GM15510 (cell line): ENCODE results near the gene NEMP2.

Experiments
- POLR2A ChIP-seq: IDR thresholded peaks from 3 replicates; pipeline ENCODE4 v1.6.1; 2011; ENCODE audit warnings: borderline replicate concordance; ENCODE audit not compliant: insufficient read length; ENCODE audit errors: extremely low read depth

The NEMP2 gene

DNA sequence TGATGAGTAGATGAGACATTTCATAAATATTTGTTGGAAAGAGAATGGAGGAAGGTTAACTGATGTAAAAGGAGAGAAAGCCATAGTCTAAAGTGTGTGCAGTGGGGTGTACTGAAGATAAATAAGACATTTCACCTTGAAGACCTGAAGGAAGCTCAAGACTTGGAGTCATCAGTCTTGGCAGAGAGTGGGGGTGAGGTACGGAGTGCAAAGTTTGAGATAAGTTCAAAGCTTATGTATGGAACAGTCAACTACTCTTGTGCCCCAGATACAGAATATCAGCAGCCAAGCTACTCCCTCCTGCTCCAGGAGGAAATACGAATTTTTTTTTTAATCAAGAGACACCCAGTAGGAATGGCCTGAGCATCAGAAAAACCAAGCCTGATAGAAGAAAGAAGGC, 30.3 kb upstream of the NEMP2 start:
- TF ChIP-seq POLR2A: no peak

DNA sequence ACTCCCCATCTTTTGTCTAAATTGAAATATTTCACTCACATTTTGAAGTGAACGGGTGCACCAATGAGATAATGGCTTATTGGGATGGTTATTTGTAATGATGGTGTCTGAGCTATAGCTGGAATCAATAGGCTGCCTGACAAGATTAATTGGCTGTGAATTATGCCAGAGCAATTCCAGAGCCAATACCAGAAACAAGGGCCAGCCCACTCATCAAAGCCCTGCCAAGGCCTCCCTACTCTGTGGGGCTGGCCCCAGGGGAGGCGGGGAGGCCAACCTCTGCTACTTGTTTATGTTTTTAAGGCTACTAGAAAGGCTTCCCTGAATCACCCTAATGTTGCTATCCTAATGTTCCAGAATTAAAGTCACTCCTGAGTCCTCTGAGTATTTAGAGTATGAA, 29.1 kb upstream of the NEMP2 start:
- TF ChIP-seq POLR2A: no peak

DNA sequence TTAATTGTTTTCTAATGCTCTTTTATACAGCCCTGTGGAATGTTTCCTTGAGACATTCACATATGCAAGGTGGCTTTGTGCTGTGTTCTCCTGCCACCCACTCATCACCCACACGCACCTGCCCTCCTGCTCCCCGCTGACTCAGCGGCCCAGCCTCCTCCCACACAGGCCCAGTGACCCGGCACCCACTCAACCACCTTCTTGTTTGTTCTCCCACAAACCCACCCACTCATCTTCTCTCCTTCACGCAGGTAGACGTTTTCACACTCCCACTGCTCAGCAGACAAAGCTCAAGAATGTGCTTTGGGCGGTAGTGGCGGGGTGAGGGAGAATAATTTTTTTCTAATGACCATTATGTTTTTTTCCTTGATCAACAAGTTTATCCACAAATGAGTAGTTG, 28.6 kb upstream of the NEMP2 start:
- no peak for TF ChIP-seq POLR2A

DNA sequence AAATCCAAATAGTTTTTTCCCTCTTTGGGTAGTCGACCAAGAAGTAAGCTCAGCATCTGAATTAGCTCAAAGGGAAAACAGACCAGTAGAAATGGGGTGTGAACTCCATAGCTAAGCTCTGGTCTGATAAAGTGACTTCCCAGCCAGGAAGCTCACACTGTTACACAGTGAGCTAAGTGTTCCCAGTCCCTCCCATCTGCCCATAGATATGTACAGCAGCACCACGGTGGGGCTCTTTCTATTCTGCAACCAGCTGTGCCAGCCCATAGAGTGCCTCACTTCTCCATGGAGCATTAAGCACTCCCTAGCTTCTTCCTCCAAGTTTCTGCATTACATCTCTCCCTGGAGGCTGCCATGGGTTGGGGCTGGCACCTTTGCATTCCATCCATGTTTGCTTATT, 27.6 kb upstream of the NEMP2 start:
- no peak for TF ChIP-seq POLR2A

DNA sequence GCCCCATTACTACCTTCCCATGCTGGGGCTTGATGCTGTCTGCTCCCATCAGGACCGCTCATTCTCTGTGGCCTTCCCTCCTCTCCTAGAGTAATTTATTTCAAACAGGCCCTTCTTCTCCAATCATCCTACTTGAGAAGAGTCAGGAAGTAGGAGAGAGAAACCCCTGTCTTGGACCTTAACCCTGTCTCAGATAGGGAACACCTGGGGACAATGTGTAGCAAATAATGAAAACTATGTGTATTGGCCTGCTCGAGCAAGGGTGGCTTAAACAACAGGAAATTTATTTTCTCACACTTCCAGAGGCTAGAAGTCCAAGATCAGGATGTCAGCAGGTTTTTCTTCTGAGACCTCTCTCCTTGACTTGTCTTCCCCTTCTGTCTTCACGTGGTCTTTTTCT, 26.6 kb upstream of the NEMP2 start:
- TF ChIP-seq POLR2A: no peak

DNA sequence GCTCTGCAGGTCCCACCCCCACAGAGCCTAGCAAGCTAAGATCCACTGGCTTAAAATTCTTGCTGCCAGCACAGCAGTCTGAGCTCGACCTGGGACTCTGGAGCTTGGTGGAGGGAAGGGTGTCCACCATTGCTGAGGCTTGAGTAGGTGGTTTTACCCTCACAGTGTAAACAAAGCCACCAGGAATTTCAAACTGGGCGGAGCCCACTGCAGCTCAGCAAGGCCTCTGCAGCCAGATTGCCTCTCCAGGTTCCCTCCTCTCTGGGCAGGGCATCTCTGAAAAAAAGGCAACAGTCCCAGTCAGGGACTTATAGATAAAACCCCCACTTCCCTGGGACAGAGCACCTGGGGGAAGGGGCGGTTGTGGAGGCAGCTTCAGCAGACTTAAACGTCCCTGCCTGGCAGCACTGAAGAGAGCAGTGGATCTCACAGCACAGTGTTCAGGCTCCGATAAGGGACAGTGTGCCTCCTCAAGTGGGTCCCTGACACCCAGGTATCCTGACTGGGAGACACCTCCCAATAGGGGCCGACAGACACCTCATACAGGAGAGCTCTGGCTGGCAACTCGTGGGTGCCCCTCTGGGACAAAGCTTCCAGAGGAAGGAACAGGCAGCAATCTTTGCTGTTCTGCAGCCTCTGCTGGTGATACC, 20.0 kb upstream of the NEMP2 start:
- no peak for TF ChIP-seq POLR2A

DNA sequence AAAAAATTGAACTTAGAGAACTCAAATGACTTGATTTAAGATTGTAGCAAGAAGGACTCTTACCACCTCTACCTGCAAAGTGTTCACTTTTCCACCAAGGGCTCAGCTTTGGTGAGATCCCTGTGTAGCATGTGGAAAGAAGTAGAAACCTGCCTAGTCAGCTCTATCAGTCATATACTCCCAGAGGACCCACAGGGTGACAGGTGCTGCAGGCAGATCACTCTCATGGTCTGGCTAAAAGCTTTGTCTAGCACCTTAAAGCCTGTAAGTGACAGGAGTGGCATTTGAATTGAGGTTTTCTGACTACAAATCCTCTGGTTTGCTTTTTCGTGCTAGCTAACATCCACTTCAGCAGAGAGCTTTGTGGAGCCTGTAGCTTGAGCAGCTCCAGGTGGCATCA, 18.7 kb upstream of the NEMP2 start:
- no peak for TF ChIP-seq POLR2A

DNA sequence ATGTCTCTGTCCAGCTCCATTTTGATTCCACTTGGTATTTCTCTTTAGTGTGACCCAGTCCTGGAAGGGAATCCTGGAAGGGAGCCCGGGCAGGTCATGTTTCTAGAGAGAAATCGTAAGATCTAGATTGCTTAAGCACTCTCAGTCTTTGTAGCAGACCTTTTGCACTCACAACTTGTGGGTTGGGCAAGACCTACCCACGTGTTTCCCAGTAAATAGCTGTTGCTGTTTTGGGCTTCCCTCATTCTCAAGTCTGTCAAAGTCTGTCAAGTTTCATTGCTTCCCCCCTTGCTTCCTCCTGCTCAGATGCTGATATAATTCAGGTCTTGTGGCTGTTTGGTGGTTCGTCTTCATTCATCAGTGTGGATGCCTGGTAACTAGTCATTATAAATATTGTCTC, 17.4 kb upstream of the NEMP2 start:
- no peak for TF ChIP-seq POLR2A

DNA sequence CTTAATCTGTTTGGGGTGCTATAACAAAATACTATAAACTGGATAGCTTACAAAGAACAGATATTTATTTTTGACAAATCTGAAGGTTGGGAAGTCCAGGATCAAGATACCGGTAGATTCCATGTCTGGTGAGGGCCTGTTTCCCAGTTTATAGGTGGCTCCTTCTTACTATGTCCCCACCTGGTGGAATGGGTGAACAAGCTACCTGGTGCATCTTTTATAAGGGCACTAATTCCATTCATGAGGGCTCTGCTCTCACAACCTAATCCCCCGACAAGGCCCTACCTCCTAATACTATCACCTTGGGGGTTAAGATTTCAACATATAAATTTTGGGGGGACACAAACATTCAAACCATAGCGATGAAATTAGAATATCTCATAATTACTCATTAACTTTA, 15.6 kb upstream of the NEMP2 start:
- no peak for TF ChIP-seq POLR2A

DNA sequence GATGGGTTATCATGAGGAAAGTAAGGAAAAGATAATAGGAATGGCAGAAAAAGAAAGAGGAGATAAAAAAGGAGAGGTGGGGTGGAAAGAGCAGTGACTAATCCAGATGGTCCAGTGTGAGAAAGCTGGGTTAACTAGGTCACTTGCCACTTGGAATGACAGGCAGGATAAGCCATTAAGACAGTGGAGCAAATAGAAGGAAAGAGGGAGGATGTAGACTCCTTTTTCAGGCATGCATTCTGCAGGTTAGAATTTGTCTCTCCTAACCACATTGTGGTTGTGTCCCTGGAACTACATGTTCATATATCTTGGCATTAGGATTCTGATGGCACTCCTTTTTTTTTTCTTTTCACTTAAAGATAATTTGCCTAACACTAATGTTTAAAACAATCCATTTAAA, 13.4 kb upstream of the NEMP2 start:
- TF ChIP-seq POLR2A: no peak

DNA sequence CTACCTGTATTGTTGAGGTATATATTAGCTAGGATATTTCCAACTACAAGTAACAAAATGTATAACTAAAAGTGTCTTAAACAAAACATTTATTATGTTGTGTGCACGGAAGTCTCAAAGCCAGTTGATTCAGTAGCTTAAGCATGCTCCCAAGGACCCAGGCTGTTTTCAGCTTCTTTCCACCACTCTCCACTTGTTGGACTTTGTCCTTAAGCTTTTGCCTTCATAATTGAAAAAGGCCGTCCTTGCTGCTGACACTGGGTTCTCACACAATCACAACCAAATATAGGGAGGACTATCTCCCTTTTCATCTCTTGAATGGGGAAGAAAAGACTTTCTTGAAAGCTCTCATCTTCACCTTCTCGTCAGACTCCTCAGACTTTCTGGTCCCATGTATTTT, 12.2 kb upstream of the NEMP2 start:
- TF ChIP-seq POLR2A: no peak

DNA sequence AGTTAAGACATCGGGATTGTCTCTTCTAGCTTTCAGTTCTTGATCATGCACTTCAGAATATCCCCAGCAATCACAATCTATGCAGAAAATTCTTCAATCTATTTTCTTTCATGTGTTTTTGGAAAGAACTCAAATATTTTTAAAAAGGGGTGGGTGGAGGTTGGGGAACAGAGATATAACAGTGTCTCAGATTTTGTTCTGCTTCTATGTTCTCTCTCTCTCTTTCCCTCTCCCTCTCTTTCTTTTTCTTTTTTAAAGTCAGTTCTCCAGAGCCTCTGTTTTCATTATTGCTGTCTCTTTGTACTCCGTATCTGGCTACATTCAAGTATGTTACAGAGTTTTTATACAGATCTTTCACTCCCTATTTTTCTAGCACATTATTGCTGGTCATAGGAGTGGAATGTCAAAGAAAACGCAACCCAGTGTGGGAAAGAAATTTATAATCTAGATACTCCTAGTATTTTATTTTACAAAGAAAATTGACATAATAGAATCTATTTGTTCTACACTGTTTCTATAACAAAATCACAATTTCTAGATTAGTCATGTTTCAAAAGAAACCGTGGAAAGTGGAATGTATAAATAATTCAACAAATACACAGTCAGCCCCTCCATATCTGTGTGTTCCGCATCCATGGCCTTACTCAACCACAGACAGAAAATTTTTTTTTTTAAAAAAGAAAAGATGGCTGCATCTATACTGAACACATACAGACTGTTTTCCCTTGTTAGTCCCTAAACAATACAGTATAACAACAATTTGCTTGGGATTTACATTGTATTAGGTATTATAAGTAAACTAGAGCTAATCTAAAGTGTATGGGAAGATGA, 11.2 kb upstream of the NEMP2 start:
- no peak for TF ChIP-seq POLR2A

DNA sequence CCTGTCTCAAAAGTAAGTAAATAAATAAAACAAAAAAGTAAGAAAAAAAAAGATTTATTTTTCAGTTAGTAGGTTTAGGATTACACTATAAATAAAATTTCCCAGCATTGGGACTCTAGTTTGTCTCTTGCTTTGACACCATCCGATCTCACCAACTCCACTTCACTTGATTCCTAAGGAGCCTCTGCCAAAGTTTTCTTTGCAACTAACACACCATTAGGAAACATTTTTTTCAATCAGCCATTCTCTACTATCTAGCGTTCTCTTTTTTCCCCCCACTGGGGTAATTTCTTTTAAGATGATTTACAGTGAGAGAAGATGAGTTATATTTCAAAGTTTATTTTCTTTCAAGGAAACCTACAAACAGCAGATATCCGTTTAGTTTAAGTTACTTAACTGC, 10.6 kb upstream of the NEMP2 start:
- no peak for TF ChIP-seq POLR2A

DNA sequence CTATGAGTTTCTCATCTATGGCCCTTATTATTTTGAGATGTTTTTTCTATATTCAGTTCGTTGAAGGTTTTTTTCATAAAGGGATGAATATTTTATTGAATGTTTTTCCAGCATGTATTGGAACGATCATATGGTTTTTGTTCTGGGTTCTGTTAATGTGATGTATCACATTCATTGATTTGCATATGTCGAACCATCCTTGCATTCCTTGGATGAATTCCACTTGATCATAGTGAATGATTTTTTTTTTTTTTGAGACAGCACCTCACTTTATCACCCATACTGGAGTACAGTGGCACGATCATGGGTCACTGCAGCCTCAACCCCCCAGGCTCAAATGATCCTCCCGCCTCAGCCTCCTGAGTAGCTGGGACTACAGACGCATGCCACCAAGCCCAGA, 5.5 kb upstream of the NEMP2 start:
- TF ChIP-seq POLR2A: no peak

DNA sequence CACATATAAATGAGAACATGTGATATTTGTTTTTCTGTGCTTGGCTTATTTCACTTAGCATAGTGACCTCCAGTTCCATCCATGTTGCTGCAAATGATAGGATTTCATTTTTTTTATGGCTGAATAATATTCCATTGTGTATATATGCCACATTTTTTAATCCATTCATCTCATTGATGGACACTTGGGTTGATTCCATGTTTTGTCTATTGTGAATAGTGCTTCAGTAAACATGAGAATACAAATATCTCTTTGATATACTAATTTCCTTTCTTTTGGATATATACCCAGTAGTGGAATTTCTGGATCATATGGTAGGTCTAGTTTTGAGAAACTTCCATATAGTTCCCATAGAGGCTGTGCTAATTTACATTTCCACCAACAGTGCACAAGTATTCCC, 3.7 kb upstream of the NEMP2 start:
- no peak for TF ChIP-seq POLR2A

DNA sequence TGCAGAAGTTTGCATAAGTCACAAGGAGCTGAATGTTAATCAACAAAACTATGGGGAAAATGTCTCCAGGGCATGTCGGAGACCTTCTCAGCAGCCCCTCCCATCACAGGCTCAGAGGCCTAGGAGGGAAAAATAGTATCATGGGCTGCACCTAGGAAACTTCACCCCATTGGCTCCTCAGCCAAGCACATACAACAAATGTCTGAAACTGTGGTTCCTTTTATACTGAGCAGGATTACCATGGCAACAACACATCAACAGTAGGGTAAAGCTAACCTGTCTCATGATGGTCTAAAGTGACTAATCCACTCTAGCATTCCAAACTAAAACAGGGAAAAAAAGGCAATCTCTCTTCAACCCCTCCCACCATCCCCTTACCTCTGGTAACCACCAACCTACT, 3.2 kb upstream of the NEMP2 start:
- no peak for TF ChIP-seq POLR2A

DNA sequence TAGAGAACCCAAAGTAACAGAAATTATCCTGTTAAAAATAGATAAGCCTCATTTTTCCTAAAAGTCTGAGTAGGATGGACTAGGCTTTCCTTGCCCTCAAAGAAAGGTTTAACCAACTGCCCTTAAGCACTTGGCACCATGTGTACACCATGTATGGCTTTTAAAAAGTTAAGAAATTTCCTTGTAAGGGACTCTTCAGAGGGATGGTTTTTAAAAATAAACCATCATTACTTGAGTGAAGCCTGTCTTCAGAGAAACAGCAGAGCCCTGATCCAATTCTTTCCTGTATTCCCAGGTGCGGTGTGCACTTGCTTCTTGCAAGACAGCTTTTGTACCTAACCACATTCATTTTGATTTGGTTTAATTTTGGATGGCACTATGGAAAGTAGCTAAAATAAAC, 1.1 kb upstream of the NEMP2 start:
- TF ChIP-seq POLR2A: no peak

DNA sequence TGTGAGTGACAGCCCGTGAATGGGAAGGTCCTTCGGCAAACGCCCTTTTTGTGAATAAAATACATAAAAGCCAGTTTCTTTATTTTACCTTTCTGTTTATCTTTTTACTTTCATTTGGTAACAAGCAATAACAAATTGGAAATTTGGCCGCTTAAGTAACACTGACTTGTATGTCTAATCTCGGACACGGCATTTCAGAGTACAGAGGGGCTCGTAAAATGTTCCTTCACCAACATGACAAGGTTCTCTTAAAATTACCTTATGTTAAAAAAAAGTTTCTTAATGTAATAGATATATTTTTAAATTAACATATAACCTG, 558 bp upstream of the NEMP2 start:
- no peak for TF ChIP-seq POLR2A

DNA sequence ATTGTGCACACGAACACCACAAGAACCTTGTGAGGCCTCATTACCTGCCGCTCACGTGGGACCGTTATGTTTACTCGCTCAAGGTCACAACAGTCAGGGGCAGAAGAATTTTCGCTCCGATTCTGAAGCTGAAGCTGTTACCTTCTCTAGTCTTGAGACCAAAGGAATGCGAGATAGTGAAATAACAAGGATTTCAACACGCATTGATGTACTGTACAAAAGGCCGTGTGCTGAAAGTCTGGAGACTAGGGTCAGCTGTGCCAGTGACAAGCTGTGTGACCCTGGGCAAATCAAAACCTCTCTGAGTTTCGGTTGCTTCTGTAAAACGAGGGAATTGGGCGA, 583 bp downstream of the NEMP2 start:
- TF ChIP-seq POLR2A: no peak
